NCI-H2029 (cell line): Measurements from ENCODE around the gene HSDL1.

Experiments
- DNase-seq: peaks from one replicate; lab custom pipeline; 2025; lab: John Stamatoyannopoulos, UW

Gene HSDL1

GRCh38 chr16:84176192-84177053 lies 31.4 kb upstream of the HSDL1 start:
- no peak for DNase-seq

GRCh38 chr16:84175350-84176081 lies 30.5 kb upstream of the HSDL1 start:
- peak; percentile 0 for DNase-seq

GRCh38 chr16:84174396-84174795 lies 29.4 kb upstream of the HSDL1 start:
- DNase-seq, result no peak

GRCh38 chr16:84169765-84170310 lies 24.9 kb upstream of the HSDL1 start:
- DNase-seq, result no peak

GRCh38 chr16:84166796-84167695 lies 22.1 kb upstream of the HSDL1 start:
- DNase-seq, result no peak

- DNase-seq, result no peak
Measured at GRCh38 chr16:84165746-84166145, 20.8 kb upstream of the HSDL1 start.

GRCh38 chr16:84161801-84162200 lies 16.8 kb upstream of the HSDL1 start:
- DNase-seq, result no peak

- no peak for DNase-seq
Measured at GRCh38 chr16:84161037-84161436, 16.1 kb upstream of the HSDL1 start.

- DNase-seq, result no peak
Measured at GRCh38 chr16:84159800-84160199, 14.8 kb upstream of the HSDL1 start.

GRCh38 chr16:84159007-84159406 lies 14.0 kb upstream of the HSDL1 start:
- no peak for DNase-seq

- peak; percentile 9 for DNase-seq
Measured at GRCh38 chr16:84156342-84156784, 11.4 kb upstream of the HSDL1 start.

- DNase-seq, result no peak
Measured at GRCh38 chr16:84155771-84156170, 10.8 kb upstream of the HSDL1 start.

GRCh38 chr16:84155226-84155625 lies 10.2 kb upstream of the HSDL1 start:
- DNase-seq, result no peak

GRCh38 chr16:84153660-84154214 lies 8.8 kb upstream of the HSDL1 start:
- no peak for DNase-seq

- no peak for DNase-seq
Measured at GRCh38 chr16:84150926-84151325, 5.9 kb upstream of the HSDL1 start.

- DNase-seq, result no peak
Measured at GRCh38 chr16:84144209-84144858, 643 bp downstream of the HSDL1 start.

GRCh38 chr16:84143784-84144199 lies 1.2 kb downstream of the HSDL1 start:
- DNase-seq, result no peak

- DNase-seq, result no peak
Measured at GRCh38 chr16:84143081-84143480, 1.9 kb downstream of the HSDL1 start.

GRCh38 chr16:84141143-84141670 lies 3.8 kb downstream of the HSDL1 start:
- no peak for DNase-seq

GRCh38 chr16:84139628-84140258 lies 5.2 kb downstream of the HSDL1 start:
- DNase-seq, result no peak
